IMR-90 (cell line): ENCODE results near the gene NEGR1. TPM values are rescaled to one million over a fixed set of nuclear protein-coding genes. Genes with fewer than 3 reads are reported as not detected.

Experiments used
- ATAC-seq: fragments of 200-7000 bp; cut with Tn5 transposase; 2 replicates; pipeline ENCODE4 v1.9.1; 2020; ENCODE audit warnings: low read depth, mild to moderate bottlenecking, moderate library complexity
- BruUV-seq: library from RNA; stranded (reverse); fragments of 400-500 nt; replicated peaks from 2 replicates; lab custom pipeline; 2021; lab: Mats Ljungman, UMichigan
- CTCF ChIA-PET: fragments of 300-600 bp; formaldehyde crosslinking; extraction: SDS; loops from one replicate; lab custom pipeline; 2021; ENCODE audit warnings: antibody characterized with exemption; lab: Yijun Ruan, JAX
- POLR2A ChIA-PET: fragments of 300-600 bp; sonication (Branson Sonifier 250); formaldehyde crosslinking; loops from one replicate; lab custom pipeline; 2022; ENCODE audit warnings: antibody characterized with exemption; ENCODE audit not compliant: unreplicated experiment; lab: Charles Lee
- DNase-seq: peaks from one replicate; pipeline ENCODE4 v3.0.0; 2013
- H2AFZ ChIP-seq: replicated peaks from 2 replicates; pipeline ENCODE3; 2013; ENCODE audit warnings: low read length, mild to moderate bottlenecking; ENCODE audit not compliant: poor library complexity
- H2AK5ac ChIP-seq: 2 replicates; pipeline ENCODE4 v1.6.1; 2013; ENCODE audit warnings: low read depth, low read length, inconsistent platforms
- H2AK9ac ChIP-seq: replicated peaks from 2 replicates; pipeline ENCODE3; 2013; ENCODE audit warnings: mild to moderate bottlenecking, low read depth, low read length, moderate library complexity; ENCODE audit not compliant: poor library complexity
- H2BK120ac ChIP-seq: 2 replicates; pipeline ENCODE4 v1.6.1; 2013; ENCODE audit warnings: low read depth, low read length, inconsistent platforms
- H2BK15ac ChIP-seq: 3 replicates; pipeline ENCODE4 v1.6.1; 2013; ENCODE audit warnings: low read depth, low read length, inconsistent platforms
- H2BK20ac ChIP-seq: 2 replicates; pipeline ENCODE4 v1.6.1; 2013; ENCODE audit warnings: low read depth, mild to moderate bottlenecking, inconsistent platforms, low read length, moderate library complexity
- H2BK5ac ChIP-seq: 2 replicates; pipeline ENCODE4 v1.6.1; 2013; ENCODE audit warnings: mild to moderate bottlenecking, low read depth, low read length, inconsistent platforms; ENCODE audit not compliant: poor library complexity, severe bottlenecking
- H3K14ac ChIP-seq: replicated peaks from 2 replicates; pipeline ENCODE4 v1.6.1; 2013; ENCODE audit warnings: low read depth, low read length, inconsistent platforms
- H3K18ac ChIP-seq: 2 replicates; pipeline ENCODE4 v1.6.1; 2013; ENCODE audit warnings: low read depth, low read length, control low read depth
- H3K23ac ChIP-seq: 2 replicates; pipeline ENCODE4 v1.6.1; 2013; ENCODE audit warnings: low read depth, low read length, inconsistent platforms
- H3K27ac ChIP-seq: 2 replicates; pipeline ENCODE4 v1.5.1; 2013; ENCODE audit warnings: mild to moderate bottlenecking, control low read depth, low read length; ENCODE audit not compliant: insufficient read depth
- H3K27me3 ChIP-seq: 2 replicates; pipeline ENCODE4 v1.6.1; 2013; ENCODE audit warnings: low read length; ENCODE audit not compliant: control insufficient read depth, insufficient read depth
- H3K36me3 ChIP-seq: 2 replicates; pipeline ENCODE4 v1.6.1; 2013; ENCODE audit warnings: low read length, mixed read lengths; ENCODE audit not compliant: control insufficient read depth, insufficient read depth
- H3K4ac ChIP-seq: 2 replicates; pipeline ENCODE4 v1.6.1; 2013; ENCODE audit warnings: low read depth, low read length, inconsistent platforms
- H3K4me1 ChIP-seq: 2 replicates; pipeline ENCODE4 v1.6.1; 2013; ENCODE audit warnings: low read length, mixed read lengths; ENCODE audit not compliant: control insufficient read depth, insufficient read depth
- H3K4me2 ChIP-seq: 2 replicates; pipeline ENCODE4 v1.6.1; 2013; ENCODE audit warnings: low read depth, mild to moderate bottlenecking, control low read depth, low read length, moderate library complexity
- H3K4me3 ChIP-seq: 2 replicates; pipeline ENCODE4 v1.5.1; 2013; ENCODE audit warnings: low read depth, mild to moderate bottlenecking, control low read depth, low read length, moderate library complexity; ENCODE audit not compliant: insufficient read depth
- H3K56ac ChIP-seq: 2 replicates; pipeline ENCODE4 v1.6.1; 2013; ENCODE audit warnings: low read length, inconsistent platforms; ENCODE audit not compliant: insufficient read depth; ENCODE audit errors: extremely low read depth
- H3K79me1 ChIP-seq, 2 experiments: 2 replicates each; pipeline ENCODE4 v1.6.1; 2013; ENCODE audit warnings: low read length in 2 of 2, inconsistent platforms in 1 of 2, low read depth in 1 of 2
- H3K9ac ChIP-seq: 2 replicates; pipeline ENCODE4 v1.6.1; 2013; ENCODE audit warnings: low read depth, low read length, control low read depth
- H3K9me1 ChIP-seq: 2 replicates; pipeline ENCODE4 v1.6.1; 2013; ENCODE audit warnings: low read length, inconsistent platforms; ENCODE audit not compliant: insufficient read depth
- H3K9me3 ChIP-seq: 2 replicates; pipeline ENCODE4 v1.6.1; 2013; ENCODE audit warnings: low read length; ENCODE audit not compliant: control insufficient read depth, insufficient read depth
- H4K20me1 ChIP-seq: 2 replicates; pipeline ENCODE4 v1.6.1; 2013; ENCODE audit warnings: low read length, inconsistent platforms; ENCODE audit not compliant: insufficient read depth
- H4K5ac ChIP-seq: 2 replicates; pipeline ENCODE4 v1.6.1; 2013; ENCODE audit warnings: mild to moderate bottlenecking, low read depth, low read length, control low read depth
- H4K8ac ChIP-seq, 2 experiments: 2 replicates each; pipeline ENCODE4 v1.6.1; 2013; ENCODE audit warnings: low read depth in 2 of 2, low read length in 2 of 2, control low read depth in 1 of 2, inconsistent platforms in 1 of 2
- H4K91ac ChIP-seq: 2 replicates; pipeline ENCODE4 v1.6.1; 2013; ENCODE audit warnings: low read depth, low read length, inconsistent platforms; ENCODE audit not compliant: insufficient read depth
- BHLHE40 ChIP-seq: fragments of 150-350 bp; IDR thresholded peaks from 2 replicates; pipeline ENCODE4 v1.6.1; 2016; ENCODE audit warnings: mild to moderate bottlenecking, low read depth, low read length
- CEBPB ChIP-seq: IDR thresholded peaks from 2 replicates; pipeline ENCODE4 v1.6.1; 2012; ENCODE audit warnings: low read depth, low read length, improper control_type of control experiment
- CHD1 ChIP-seq: IDR thresholded peaks from 2 replicates; pipeline ENCODE4 v1.6.1; 2012; ENCODE audit warnings: low read depth, low read length, improper control_type of control experiment
- CTCF ChIP-seq: conservative IDR thresholded peaks from 2 replicates; pipeline ENCODE4 v1.5.1; 2012; ENCODE audit warnings: mild to moderate bottlenecking, low read depth, low read length, improper control_type of control experiment
- FOS ChIP-seq: fragments of 150-350 bp; IDR thresholded peaks from 2 replicates; pipeline ENCODE4 v1.6.1; 2016; ENCODE audit warnings: low read depth, low read length
- MAFK ChIP-seq: IDR thresholded peaks from 2 replicates; pipeline ENCODE4 v1.6.1; 2012; ENCODE audit warnings: low read depth, low read length, improper control_type of control experiment
- MAZ ChIP-seq: IDR thresholded peaks from 2 replicates; pipeline ENCODE4 v1.6.1; 2012; ENCODE audit warnings: low read depth, mild to moderate bottlenecking, low read length, improper control_type of control experiment, moderate library complexity, borderline replicate concordance
- MXI1 ChIP-seq: IDR thresholded peaks from 2 replicates; pipeline ENCODE4 v1.6.1; 2012; ENCODE audit warnings: low read depth, mild to moderate bottlenecking, low read length, moderate library complexity, borderline replicate concordance
- NFE2L2 ChIP-seq: fragments of 150-350 bp; IDR thresholded peaks from 2 replicates; pipeline ENCODE4 v1.6.1; 2016; ENCODE audit warnings: low read depth, mild to moderate bottlenecking, low read length
- POLR2A ChIP-seq: IDR thresholded peaks from 2 replicates; pipeline ENCODE4 v1.6.1; 2012; ENCODE audit warnings: mild to moderate bottlenecking, low read depth, low read length
- RAD21 ChIP-seq: IDR thresholded peaks from 2 replicates; pipeline ENCODE4 v1.6.1; 2012; ENCODE audit warnings: low read length, improper control_type of control experiment
- RFX5 ChIP-seq: IDR thresholded peaks from 2 replicates; pipeline ENCODE4 v1.8.0; 2012; ENCODE audit warnings: low read depth, mild to moderate bottlenecking, low read length, moderate library complexity
- SMC3 ChIP-seq: fragments of 150-350 bp; IDR thresholded peaks from 2 replicates; pipeline ENCODE4 v1.6.1; 2016; ENCODE audit warnings: low read depth, mild to moderate bottlenecking, antibody characterized with exemption, low read length, moderate library complexity
- USF2 ChIP-seq: fragments of 150-350 bp; IDR thresholded peaks from 2 replicates; pipeline ENCODE4 v1.6.1; 2017; ENCODE audit warnings: mild to moderate bottlenecking, antibody characterized with exemption, low read length, low read depth
- WGBS, 2 experiments: methylation state at CpG; one replicate each; pipeline versions ENCODE4 v1.1.5 to v1.1.7; 2013; ENCODE audit warnings: missing lambda C conversion rate in 2 of 2; ENCODE audit not compliant: insufficient read length in 1 of 2; ENCODE audit errors: extremely low coverage in 2 of 2; 5-methylcytosine and 5-hydroxymethylcytosine counted together
- dilution Hi-C: fragments of 300-500 bp; cut with HindIII; formaldehyde crosslinking; loops from one replicate; pipeline ENCODE4 v1.14.3; 2018; ENCODE audit warnings: low sequenced_read_pairs; ENCODE audit not compliant: unreplicated experiment
- in situ Hi-C: fragments of 300-500 bp; cut with MboI; formaldehyde crosslinking; loops from 3 replicates; pipeline ENCODE4 v1.14.3; 2019; ENCODE audit warnings: low sequenced_read_pairs, inconsistent platforms, mixed read lengths
- intact Hi-C: fragments of 100-400 bp; cut with micrococcal nuclease; formaldehyde crosslinking; loops from 2 replicates; pipeline ENCODE4 v1.10.0; 2022
- polyA plus RNA-seq, 3 experiments: library from polyadenylated mRNA; depleted of rRNA; stranded (reverse); fragments of >200 nt; gene quantifications; 2 replicates each; pipeline ENCODE4 v1.2.3, GENCODE V29; 2012; ENCODE audit warnings: low replicate concordance in 1 of 3
- total RNA-seq: library from RNA; depleted of rRNA; stranded (reverse); fragments of >200 nt; gene quantifications from 2 replicates; pipeline ENCODE4 v1.2.3, GENCODE V29; 2012

Gene NEGR1
- total and polyA plus RNA-seq, 2 of the 4 experiments (the other 2 are of a cell fraction): 5.1 to 9.1 TPM

- Histone ChIP-seq H4K8ac (no peak overlapping the region), H3K27me3 (no peaks in the 10 kb centered on the region), H3K9ac (no peak overlapping the region), H3K79me1 (0 out of 4 replicates have a peak, but pooled peaks cover 0 to 2% of the 10 kb centered on the region in 2 experiments), H3K18ac (no peak overlapping the region), H2AFZ (no peak overlapping the region), H2AK9ac (no peak overlapping the region), H3K9me1 (no peaks in the 10 kb centered on the region), H4K91ac (no peak overlapping the region), H3K23ac (no peak overlapping the region), H4K5ac (no peak overlapping the region), H2BK15ac (no peak overlapping the region), H3K36me3 (no peaks in the 10 kb centered on the region), H3K4me2 (no peak overlapping the region), H2BK20ac (no peak overlapping the region), H3K56ac (no peak overlapping the region), H3K9me3 (no peaks in the 10 kb centered on the region), H4K20me1 (no peaks in the 10 kb centered on the region), H2BK5ac (no peak overlapping the region), H2BK120ac (no peak overlapping the region), H3K4me1 (no peaks in the 10 kb centered on the region), H3K27ac (no peak overlapping the region), H3K4me3 (no peak overlapping the region), H3K14ac (no peak overlapping the region), H2AK5ac (no peak overlapping the region), H3K4ac (no peak overlapping the region)
- TF ChIP-seq POLR2A: no peak
- TF ChIP-seq MAZ: no peak
- no peak for TF ChIP-seq NFE2L2
- TF ChIP-seq SMC3: no peak
- no peak for TF ChIP-seq FOS
- TF ChIP-seq MXI1: no peak
- no peak for TF ChIP-seq RFX5
- TF ChIP-seq MAFK: no peak
- TF ChIP-seq BHLHE40: no peak
- TF ChIP-seq CHD1: no peak
- TF ChIP-seq USF2: no peak
- TF ChIP-seq CTCF: no peak
- TF ChIP-seq CEBPB: no peak
- TF ChIP-seq RAD21: no peak
- DNase-seq (peak; percentile 77), ATAC-seq (peak; percentile 72)
- BruUV-seq: no TSS peak
- CTCF ChIA-PET: no interaction called here
- dilution Hi-C loops (no loop called here), in situ Hi-C loops (no loop called here), intact Hi-C loops (no loop called here)
- no CpG with 5 or more reads among the region's 1 CpG for WGBS, 2 experiments
- POLR2A ChIA-PET: no interaction called here
These were observed 512.2 kb downstream of the NEGR1 start for GRCh38 chr1:71770121-71770520.
